ENCODE results near the gene PRRC2A. TPM values are rescaled to one million over a fixed set of nuclear protein-coding genes. Genes with fewer than 3 reads are reported as not detected.

Gene PRRC2A
- total RNA-seq (53.7 TPM), polyA plus RNA-seq (115 TPM)

DNA sequence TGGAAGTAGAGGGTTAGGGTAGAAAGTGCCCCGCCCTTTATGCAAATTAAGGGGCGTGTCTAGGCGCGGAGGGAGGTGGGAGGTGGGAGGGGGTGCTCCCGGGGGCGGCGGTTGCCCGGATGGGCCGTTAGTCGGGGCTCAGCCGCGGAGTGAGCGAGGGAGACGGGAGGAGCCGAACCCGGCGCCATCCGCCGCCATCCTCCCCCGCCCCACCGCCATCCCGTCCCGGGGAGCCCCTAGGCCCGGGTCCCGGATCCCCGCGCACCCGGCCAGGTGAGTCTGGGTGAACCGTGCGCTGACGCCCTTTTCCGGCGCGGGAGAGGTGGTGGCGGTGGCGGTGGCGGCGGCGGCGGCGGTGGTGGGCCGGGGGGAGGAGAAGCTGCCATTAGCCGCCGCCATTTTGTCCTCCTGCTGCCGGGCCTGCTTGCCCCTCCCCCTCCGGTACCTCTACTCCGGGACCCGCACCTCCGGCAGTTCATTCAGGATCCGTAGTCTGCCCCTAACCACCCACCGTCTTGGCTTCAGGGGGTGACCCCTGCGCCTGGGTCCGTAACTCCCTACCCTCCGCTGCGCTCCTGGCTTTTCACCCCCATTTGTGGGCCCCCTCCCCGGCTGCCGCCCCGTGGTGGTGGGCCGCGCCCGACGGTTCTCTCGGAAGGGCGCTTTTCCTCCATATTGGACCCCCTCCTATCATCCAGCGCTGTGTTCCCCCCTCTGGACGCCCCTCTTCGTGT lies at the start of gene PRRC2A:
TSS of gene PRRC2A (plus strand) at position 130 of the 734 bp plus-strand sequence. CDS start 2,075 bp downstream, outside the sequence.
- under 1% methylated on average over 67 of the region's 67 CpGs for WGBS
- peak within 1 kb of the TSS; percentile 98 for H3K27ac ChIP-seq (ENCODE audit: low read depth)
- DNase-seq (ENCODE audit: extremely low spot score): no peak

DNA sequence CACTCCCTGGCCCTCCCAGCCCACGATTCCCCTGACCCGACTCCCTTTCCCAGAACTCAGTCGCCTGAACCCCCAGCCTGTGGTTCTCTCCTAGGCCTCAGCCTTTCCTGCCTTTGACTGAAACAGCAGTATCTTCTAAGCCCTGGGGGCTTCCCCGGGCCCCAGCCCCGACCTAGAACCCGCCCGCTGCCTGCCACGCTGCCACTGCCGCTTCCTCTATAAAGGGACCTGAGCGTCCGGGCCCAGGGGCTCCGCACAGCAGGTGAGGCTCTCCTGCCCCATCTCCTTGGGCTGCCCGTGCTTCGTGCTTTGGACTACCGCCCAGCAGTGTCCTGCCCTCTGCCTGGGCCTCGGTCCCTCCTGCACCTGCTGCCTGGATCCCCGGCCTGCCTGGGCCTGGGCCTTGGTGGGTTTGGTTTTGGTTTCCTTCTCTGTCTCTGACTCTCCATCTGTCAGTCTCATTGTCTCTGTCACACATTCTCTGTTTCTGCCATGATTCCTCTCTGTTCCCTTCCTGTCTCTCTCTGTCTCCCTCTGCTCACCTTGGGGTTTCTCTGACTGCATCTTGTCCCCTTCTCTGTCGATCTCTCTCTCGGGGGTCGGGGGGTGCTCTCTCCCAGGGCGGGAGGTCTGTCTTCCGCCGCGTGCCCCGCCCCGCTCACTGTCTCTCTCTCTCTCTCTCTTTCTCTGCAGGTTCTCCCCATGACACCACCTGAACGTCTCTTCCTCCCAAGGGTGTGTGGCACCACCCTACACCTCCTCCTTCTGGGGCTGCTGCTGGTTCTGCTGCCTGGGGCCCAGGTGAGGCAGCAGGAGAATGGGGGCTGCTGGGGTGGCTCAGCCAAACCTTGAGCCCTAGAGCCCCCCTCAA lies 48.2 kb upstream of the PRRC2A start, which contains the start of gene LTA:
TSS of gene LTA (plus strand) at position 249 of the 871 bp plus-strand sequence. CDS start at position 703, 454 bp downstream.
- no peak within 1 kb of the TSS for H3K4me3 ChIP-seq (ENCODE audit: low read depth, low read length)
- 82% methylated on average over 27 of the region's 27 CpGs for WGBS
- DNase-seq (ENCODE audit: extremely low spot score): no peak

More for the DNA sequence above, at the start of gene PRRC2A:
- peaks cover 9% of the 10 kb centered on the region for H3K36me3 ChIP-seq (ENCODE audit: insufficient read depth)
- peak within 1 kb of the TSS; percentile 55 for H3K4me3 ChIP-seq (ENCODE audit: low read depth, low read length)
- no peaks in the 10 kb centered on the region for H3K4me1 ChIP-seq (ENCODE audit: insufficient read depth)

DNA sequence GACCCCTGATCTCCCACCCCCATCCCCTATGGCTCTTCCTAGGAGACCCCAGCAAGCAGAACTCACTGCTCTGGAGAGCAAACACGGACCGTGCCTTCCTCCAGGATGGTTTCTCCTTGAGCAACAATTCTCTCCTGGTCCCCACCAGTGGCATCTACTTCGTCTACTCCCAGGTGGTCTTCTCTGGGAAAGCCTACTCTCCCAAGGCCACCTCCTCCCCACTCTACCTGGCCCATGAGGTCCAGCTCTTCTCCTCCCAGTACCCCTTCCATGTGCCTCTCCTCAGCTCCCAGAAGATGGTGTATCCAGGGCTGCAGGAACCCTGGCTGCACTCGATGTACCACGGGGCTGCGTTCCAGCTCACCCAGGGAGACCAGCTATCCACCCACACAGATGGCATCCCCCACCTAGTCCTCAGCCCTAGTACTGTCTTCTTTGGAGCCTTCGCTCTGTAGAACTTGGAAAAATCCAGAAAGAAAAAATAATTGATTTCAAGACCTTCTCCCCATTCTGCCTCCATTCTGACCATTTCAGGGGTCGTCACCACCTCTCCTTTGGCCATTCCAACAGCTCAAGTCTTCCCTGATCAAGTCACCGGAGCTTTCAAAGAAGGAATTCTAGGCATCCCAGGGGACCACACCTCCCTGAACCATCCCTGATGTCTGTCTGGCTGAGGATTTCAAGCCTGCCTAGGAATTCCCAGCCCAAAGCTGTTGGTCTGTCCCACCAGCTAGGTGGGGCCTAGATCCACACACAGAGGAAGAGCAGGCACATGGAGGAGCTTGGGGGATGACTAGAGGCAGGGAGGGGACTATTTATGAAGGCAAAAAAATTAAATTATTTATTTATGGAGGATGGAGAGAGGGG lies 47.0 kb upstream of the PRRC2A start:
- Histone ChIP-seq H3K4me1 (ENCODE audit: insufficient read depth) (no peaks in the 10 kb centered on the region), H3K27ac (ENCODE audit: low read depth) (no peak overlapping the region), H3K4me3 (ENCODE audit: low read depth, low read length) (no peak overlapping the region), H3K36me3 (ENCODE audit: insufficient read depth) (no peaks in the 10 kb centered on the region)
- WGBS: 85% methylated on average over 9 of the region's 9 CpGs
- no peak for DNase-seq (ENCODE audit: extremely low spot score)

More for the DNA sequence above, 48.2 kb upstream of the PRRC2A start, which contains the start of gene LTA:
- Histone ChIP-seq H3K36me3 (ENCODE audit: insufficient read depth) (no peaks in the 10 kb centered on the region), H3K4me1 (ENCODE audit: insufficient read depth) (no peaks in the 10 kb centered on the region), H3K27ac (ENCODE audit: low read depth) (no peak within 1 kb of the TSS)

DNA sequence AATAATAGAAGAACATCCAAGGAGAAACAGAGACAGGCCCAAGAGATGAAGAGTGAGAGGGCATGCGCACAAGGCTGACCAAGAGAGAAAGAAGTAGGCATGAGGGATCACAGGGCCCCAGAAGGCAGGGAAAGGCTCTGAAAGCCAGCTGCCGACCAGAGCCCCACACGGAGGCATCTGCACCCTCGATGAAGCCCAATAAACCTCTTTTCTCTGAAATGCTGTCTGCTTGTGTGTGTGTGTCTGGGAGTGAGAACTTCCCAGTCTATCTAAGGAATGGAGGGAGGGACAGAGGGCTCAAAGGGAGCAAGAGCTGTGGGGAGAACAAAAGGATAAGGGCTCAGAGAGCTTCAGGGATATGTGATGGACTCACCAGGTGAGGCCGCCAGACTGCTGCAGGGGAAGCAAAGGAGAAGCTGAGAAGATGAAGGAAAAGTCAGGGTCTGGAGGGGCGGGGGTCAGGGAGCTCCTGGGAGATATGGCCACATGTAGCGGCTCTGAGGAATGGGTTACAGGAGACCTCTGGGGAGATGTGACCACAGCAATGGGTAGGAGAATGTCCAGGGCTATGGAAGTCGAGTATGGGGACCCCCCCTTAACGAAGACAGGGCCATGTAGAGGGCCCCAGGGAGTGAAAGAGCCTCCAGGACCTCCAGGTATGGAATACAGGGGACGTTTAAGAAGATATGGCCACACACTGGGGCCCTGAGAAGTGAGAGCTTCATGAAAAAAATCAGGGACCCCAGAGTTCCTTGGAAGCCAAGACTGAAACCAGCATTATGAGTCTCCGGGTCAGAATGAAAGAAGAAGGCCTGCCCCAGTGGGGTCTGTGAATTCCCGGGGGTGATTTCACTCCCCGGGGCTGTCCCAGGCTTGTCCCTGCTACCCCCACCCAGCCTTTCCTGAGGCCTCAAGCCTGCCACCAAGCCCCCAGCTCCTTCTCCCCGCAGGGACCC lies 46.1 kb upstream of the PRRC2A start:
- no peak for DNase-seq (ENCODE audit: extremely low spot score)
- no peak overlapping the region for H3K27ac ChIP-seq (ENCODE audit: low read depth)
- 83% methylated on average over 14 of the region's 14 CpGs for WGBS
- H3K36me3 ChIP-seq (ENCODE audit: insufficient read depth): no peaks in the 10 kb centered on the region
- H3K4me3 ChIP-seq (ENCODE audit: low read depth, low read length): no peak overlapping the region
- H3K4me1 ChIP-seq (ENCODE audit: insufficient read depth): no peaks in the 10 kb centered on the region

DNA sequence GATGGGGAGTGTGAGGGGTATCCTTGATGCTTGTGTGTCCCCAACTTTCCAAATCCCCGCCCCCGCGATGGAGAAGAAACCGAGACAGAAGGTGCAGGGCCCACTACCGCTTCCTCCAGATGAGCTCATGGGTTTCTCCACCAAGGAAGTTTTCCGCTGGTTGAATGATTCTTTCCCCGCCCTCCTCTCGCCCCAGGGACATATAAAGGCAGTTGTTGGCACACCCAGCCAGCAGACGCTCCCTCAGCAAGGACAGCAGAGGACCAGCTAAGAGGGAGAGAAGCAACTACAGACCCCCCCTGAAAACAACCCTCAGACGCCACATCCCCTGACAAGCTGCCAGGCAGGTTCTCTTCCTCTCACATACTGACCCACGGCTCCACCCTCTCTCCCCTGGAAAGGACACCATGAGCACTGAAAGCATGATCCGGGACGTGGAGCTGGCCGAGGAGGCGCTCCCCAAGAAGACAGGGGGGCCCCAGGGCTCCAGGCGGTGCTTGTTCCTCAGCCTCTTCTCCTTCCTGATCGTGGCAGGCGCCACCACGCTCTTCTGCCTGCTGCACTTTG lies 45.1 kb upstream of the PRRC2A start, which contains the start of gene TNF:
TSS of gene TNF (plus strand) at position 231 of the 567 bp plus-strand sequence. CDS start at position 408, 177 bp downstream.
- Histone ChIP-seq H3K36me3 (ENCODE audit: insufficient read depth) (no peaks in the 10 kb centered on the region), H3K4me1 (ENCODE audit: insufficient read depth) (no peaks in the 10 kb centered on the region), H3K27ac (ENCODE audit: low read depth) (no peak within 1 kb of the TSS), H3K4me3 (ENCODE audit: low read depth, low read length) (peak within 1 kb of the TSS; percentile 1)
- no peak for DNase-seq (ENCODE audit: extremely low spot score)
- 42% methylated on average over 19 of the region's 19 CpGs for WGBS

DNA sequence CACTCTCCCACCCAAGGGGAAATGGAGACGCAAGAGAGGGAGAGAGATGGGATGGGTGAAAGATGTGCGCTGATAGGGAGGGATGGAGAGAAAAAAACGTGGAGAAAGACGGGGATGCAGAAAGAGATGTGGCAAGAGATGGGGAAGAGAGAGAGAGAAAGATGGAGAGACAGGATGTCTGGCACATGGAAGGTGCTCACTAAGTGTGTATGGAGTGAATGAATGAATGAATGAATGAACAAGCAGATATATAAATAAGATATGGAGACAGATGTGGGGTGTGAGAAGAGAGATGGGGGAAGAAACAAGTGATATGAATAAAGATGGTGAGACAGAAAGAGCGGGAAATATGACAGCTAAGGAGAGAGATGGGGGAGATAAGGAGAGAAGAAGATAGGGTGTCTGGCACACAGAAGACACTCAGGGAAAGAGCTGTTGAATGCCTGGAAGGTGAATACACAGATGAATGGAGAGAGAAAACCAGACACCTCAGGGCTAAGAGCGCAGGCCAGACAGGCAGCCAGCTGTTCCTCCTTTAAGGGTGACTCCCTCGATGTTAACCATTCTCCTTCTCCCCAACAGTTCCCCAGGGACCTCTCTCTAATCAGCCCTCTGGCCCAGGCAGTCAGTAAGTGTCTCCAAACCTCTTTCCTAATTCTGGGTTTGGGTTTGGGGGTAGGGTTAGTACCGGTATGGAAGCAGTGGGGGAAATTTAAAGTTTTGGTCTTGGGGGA lies 44.4 kb upstream of the PRRC2A start:
- Histone ChIP-seq H3K27ac (ENCODE audit: low read depth) (no peak overlapping the region), H3K4me3 (ENCODE audit: low read depth, low read length) (peak overlapping the region; percentile 1), H3K4me1 (ENCODE audit: insufficient read depth) (no peaks in the 10 kb centered on the region), H3K36me3 (ENCODE audit: insufficient read depth) (no peaks in the 10 kb centered on the region)
- DNase-seq (ENCODE audit: extremely low spot score): no peak
- 63% methylated on average over 8 of the region's 8 CpGs for WGBS

DNA sequence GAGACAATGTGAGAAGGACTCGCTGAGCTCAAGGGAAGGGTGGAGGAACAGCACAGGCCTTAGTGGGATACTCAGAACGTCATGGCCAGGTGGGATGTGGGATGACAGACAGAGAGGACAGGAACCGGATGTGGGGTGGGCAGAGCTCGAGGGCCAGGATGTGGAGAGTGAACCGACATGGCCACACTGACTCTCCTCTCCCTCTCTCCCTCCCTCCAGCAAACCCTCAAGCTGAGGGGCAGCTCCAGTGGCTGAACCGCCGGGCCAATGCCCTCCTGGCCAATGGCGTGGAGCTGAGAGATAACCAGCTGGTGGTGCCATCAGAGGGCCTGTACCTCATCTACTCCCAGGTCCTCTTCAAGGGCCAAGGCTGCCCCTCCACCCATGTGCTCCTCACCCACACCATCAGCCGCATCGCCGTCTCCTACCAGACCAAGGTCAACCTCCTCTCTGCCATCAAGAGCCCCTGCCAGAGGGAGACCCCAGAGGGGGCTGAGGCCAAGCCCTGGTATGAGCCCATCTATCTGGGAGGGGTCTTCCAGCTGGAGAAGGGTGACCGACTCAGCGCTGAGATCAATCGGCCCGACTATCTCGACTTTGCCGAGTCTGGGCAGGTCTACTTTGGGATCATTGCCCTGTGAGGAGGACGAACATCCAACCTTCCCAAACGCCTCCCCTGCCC lies 43.5 kb upstream of the PRRC2A start:
- no peak overlapping the region for H3K4me3 ChIP-seq (ENCODE audit: low read depth, low read length)
- 86% methylated on average over 19 of the region's 19 CpGs for WGBS
- H3K36me3 ChIP-seq (ENCODE audit: insufficient read depth): no peaks in the 10 kb centered on the region
- no peaks in the 10 kb centered on the region for H3K4me1 ChIP-seq (ENCODE audit: insufficient read depth)
- H3K27ac ChIP-seq (ENCODE audit: low read depth): no peak overlapping the region
- DNase-seq (ENCODE audit: extremely low spot score): no peak

DNA sequence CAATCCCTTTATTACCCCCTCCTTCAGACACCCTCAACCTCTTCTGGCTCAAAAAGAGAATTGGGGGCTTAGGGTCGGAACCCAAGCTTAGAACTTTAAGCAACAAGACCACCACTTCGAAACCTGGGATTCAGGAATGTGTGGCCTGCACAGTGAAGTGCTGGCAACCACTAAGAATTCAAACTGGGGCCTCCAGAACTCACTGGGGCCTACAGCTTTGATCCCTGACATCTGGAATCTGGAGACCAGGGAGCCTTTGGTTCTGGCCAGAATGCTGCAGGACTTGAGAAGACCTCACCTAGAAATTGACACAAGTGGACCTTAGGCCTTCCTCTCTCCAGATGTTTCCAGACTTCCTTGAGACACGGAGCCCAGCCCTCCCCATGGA lies 42.9 kb upstream of the PRRC2A start:
- H3K27ac ChIP-seq (ENCODE audit: low read depth): no peak overlapping the region
- no peak for DNase-seq (ENCODE audit: extremely low spot score)
- H3K36me3 ChIP-seq (ENCODE audit: insufficient read depth): no peaks in the 10 kb centered on the region
- WGBS: 80% methylated on average over 3 of the region's 3 CpGs
- no peaks in the 10 kb centered on the region for H3K4me1 ChIP-seq (ENCODE audit: insufficient read depth)
- no peak overlapping the region for H3K4me3 ChIP-seq (ENCODE audit: low read depth, low read length)

DNA sequence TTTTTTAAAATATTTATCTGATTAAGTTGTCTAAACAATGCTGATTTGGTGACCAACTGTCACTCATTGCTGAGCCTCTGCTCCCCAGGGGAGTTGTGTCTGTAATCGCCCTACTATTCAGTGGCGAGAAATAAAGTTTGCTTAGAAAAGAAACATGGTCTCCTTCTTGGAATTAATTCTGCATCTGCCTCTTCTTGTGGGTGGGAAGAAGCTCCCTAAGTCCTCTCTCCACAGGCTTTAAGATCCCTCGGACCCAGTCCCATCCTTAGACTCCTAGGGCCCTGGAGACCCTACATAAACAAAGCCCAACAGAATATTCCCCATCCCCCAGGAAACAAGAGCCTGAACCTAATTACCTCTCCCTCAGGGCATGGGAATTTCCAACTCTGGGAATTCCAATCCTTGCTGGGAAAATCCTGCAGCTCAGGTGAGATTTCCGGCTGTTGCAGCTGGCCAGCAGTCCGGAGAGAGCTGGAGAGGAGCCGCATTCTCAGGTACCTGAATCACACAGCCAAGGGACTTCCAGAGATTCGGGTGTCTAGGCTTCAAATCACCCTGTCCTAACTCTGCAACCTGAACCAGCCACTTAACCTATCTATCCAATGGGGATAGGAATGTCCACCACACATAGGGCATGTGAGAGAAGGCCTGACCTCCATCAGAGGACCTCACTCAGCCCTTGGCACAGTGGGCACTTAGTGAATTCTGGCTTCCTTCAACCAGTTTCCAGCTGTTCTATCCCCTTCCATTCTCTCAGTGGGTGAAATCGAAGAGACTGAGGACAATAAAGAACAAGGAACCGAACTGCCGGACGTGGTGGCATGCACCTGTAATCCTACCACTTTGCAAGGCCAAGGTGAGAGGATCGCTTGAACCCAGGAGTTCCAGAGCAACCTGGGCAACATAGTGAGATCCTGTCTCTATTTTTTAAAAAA lies 42.1 kb upstream of the PRRC2A start:
- WGBS: 81% methylated on average over 12 of the region's 12 CpGs
- no peaks in the 10 kb centered on the region for H3K4me1 ChIP-seq (ENCODE audit: insufficient read depth)
- no peaks in the 10 kb centered on the region for H3K36me3 ChIP-seq (ENCODE audit: insufficient read depth)
- H3K27ac ChIP-seq (ENCODE audit: low read depth): no peak overlapping the region
- H3K4me3 ChIP-seq (ENCODE audit: low read depth, low read length): no peak overlapping the region
- no peak for DNase-seq (ENCODE audit: extremely low spot score)

DNA sequence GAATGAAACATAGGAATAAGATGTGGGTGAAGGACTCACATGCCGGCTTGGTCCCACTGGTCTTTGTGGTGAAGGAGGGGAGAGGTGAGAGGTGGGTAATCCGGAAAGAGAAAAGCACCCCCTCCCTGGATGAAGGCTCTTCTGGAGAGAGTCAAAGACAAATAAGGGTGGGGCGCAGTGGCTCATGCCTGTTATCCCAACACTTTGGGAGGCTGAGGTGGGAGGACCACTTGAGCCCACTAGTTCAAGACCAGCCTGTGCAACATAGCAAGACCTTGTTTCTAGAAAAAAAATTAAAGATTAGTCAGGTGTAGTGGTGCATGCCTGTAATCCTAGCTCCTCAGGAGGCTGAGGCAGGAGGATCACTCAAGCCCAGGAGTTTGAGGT lies 41.4 kb upstream of the PRRC2A start:
- WGBS: 90% methylated on average over 3 of the region's 3 CpGs
- Histone ChIP-seq H3K27ac (ENCODE audit: low read depth) (no peak overlapping the region), H3K36me3 (ENCODE audit: insufficient read depth) (no peaks in the 10 kb centered on the region), H3K4me3 (ENCODE audit: low read depth, low read length) (no peak overlapping the region), H3K4me1 (ENCODE audit: insufficient read depth) (no peaks in the 10 kb centered on the region)
- no peak for DNase-seq (ENCODE audit: extremely low spot score)
